Spleen (tissue), 7 donors: ENCODE measurements around the gene TNS4.

ENCODE experiments used
- CTCF ChIP-seq, 11 experiments: fragments of 200-600 bp in 7 of 11; fragments of 450-650 bp in 4 of 11; sonication (generic) in 4 of 11; IDR thresholded peaks in 8 of 11; conservative IDR thresholded peaks in 3 of 11; 1 replicate in 7 of 11; 2 replicates in 4 of 11; pipeline versions ENCODE4 v1.4.0 to v1.8.0; 2016 to 2021; ENCODE audit warnings: antibody characterized with exemption in 11 of 11, inconsistent platforms in 4 of 11, mild to moderate bottlenecking in 1 of 11
- POLR2A ChIP-seq, 3 donors: fragments of 450-650 bp; IDR thresholded peaks; one replicate each; pipeline ENCODE4 v1.5.1; 2017; ENCODE audit warnings: antibody characterized with exemption in 3 of 3, mild to moderate bottlenecking in 1 of 3
- POLR2AphosphoS5 ChIP-seq, 3 donors: sonication (generic); formaldehyde crosslinking; IDR thresholded peaks; one replicate each; pipeline ENCODE4 v1.5.1; 2017; ENCODE audit warnings: antibody characterized with exemption in 3 of 3
- donor health status: DM: no; HTN: no; CAD: no; lungs with moderate emphysema.
- donor health status: DM: no; HTN: no; CAD: no.
- donor health status: DM: no; HTN: no; CAD: no.

DNA sequence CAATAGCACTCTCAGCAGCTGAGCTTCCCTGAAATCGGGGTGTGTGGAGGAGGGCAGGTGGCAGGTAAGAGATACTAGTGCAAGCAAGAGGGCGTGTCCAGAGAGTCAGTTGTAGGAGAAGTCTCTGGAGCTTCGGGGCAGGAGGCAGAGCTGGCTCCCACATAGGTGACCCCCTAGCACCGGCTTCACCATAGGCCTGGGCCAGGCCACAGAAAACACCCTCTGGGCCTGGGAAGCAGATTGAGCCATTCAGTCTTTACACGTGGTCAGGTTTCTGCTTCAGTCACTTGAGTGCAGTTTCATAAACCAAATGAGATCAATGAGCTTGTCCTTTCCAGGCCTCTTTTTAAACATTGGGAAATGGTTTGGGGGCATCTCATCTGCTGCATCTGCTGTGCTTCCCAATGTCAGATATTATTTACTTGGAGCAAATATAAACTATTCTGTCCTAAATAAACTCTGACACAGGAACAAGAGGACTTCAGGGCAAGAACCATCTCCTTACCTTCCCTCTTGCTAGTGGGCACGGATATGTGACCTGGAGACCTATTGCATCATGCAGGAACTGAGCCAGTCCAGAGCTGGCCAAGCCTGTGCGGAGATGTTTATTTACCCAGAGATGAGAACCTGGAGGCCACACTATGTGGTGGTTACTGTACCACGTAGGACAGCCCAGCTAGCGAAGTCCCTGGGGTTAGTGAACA lies 47.7 kb upstream of the TNS4 start:
- TF ChIP-seq CTCF (IDR thresholded peaks at IDR 0.05 in 8 of 11, conservative IDR thresholded peaks at IDR 0.05 in 3 of 11) (no peak), POLR2AphosphoS5 (IDR thresholded peaks at IDR 0.05) (peak in 1 of 3 donors; percentile 59), POLR2A (IDR thresholded peaks at IDR 0.05) (no peak)
